ENCODE data around the gene ACOX3. TPM values are rescaled to one million over a fixed set of nuclear protein-coding genes. Genes with fewer than 3 reads are reported as not detected.

The ACOX3 gene
- total RNA-seq, 4 donors from 2014 or later: 17.3 to 36.0 (median 24.5) TPM

DNA sequence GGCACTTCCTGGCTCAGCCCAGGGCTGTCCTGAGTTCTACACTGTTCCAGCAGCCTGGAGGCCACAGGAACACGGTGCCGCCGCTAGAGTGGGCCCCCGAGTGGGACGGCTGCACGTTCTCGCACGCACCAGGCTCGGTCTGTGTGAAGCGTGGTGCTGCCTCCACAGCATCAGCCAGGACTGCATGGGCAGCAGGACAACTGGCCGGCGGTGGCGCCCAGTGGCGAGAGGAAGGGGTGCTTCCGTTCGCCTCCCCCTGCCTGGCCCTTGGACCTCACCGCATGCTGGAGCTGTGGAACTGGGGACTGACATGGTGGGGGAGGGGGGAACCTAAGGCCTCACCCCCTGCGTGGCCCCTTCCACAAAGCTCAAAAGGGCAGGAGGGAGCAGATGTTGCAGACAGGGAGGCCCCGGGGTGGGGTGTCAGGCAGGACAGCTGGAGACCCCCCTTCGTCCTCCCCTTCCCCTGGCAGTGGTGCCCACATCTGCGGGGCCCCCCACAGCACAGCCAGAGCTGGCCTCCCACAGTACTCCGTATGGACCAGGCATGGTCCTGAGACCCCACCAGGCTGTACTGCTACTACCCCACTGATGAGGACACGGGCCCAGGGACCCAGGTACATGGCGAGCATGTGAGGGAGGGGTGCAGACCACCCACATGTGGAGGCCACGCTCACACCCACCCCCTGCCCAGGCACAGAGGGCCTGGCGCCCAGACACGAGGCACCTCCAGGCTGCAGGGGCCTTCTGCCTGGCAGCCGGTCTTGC, 58.5 kb downstream of the ACOX3 start:
- H3K36me3 ChIP-seq: peaks cover 0 to 89% (median 0%) of the 10 kb centered on the region in 3 donors
- H3K4me3 ChIP-seq: no peak overlapping the region
- TF ChIP-seq EP300 (IDR thresholded peaks at IDR 0.05): no peak
- TF ChIP-seq, protein P1, sequence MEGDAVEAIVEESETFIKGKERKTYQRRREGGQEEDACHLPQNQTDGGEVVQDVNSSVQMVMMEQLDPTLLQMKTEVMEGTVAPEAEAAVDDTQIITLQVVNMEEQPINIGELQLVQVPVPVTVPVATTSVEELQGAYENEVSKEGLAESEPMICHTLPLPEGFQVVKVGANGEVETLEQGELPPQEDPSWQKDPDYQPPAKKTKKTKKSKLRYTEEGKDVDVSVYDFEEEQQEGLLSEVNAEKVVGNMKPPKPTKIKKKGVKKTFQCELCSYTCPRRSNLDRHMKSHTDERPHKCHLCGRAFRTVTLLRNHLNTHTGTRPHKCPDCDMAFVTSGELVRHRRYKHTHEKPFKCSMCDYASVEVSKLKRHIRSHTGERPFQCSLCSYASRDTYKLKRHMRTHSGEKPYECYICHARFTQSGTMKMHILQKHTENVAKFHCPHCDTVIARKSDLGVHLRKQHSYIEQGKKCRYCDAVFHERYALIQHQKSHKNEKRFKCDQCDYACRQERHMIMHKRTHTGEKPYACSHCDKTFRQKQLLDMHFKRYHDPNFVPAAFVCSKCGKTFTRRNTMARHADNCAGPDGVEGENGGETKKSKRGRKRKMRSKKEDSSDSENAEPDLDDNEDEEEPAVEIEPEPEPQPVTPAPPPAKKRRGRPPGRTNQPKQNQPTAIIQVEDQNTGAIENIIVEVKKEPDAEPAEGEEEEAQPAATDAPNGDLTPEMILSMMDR (IDR thresholded peaks at IDR 0.05): no peak
- no peak for TF ChIP-seq POLR2A (IDR thresholded peaks at IDR 0.05)
- H3K27me3 ChIP-seq: no peaks in the 10 kb centered on the region
- no peak overlapping the region for H3K27ac ChIP-seq
- 81% methylated on average over 6 to 9 of the region's 28 CpGs for WGBS, 2 donors
- no peak for DNase-seq (ENCODE audit: low spot score in 2 of 2)
- H3K4me1 ChIP-seq: peaks cover 0 to 7% (median 0%) of the 10 kb centered on the region in 4 donors
- H3K9me3 ChIP-seq: no peaks in the 10 kb centered on the region

DNA sequence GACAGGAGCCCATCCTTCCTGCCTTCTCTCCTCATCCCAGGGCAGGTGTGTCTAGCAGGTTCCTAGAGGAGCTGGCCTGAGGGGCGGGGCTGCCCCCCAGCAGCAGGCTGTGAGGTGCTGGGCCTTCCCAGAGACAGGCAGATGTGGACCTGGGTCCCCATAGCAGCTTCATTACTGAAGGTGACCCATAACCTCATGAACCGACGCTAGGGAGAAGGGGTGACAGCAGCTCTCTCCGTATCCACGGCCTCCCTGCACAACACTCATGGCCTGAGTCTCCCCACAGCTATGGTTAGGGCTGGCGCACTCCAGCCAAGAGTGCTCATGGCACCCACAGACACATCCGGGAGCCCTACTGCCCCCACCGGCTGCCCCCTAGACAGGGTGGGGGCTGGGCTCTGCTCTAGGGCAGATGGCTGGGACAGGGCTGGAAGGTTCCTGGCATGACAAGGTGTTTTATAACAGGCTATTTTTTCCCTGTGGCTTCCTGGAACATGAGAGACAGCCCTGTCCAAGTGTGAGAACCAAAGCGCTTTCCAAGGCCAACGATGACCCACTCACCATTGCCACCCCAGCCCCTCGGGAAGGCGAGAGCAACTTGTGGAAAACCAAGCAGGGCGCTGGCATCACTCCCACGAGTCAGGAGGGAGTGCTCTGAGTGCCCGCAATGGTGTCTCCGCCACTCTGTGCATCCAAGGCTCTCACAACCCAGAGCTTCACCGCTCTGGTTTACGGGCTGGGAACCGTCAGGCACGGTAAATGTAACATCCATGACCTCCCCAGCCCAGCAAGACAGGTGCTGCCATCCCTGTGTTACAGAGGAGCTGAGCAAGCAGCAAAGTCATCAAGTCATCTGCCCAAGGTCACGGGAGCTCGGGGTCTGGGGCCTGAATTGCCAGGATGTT, 59.8 kb downstream of the ACOX3 start:
- Histone ChIP-seq H3K9me3 (no peaks in the 10 kb centered on the region), H3K4me3 (no peak overlapping the region), H3K36me3 (peaks cover 0 to 85% (median 0%) of the 10 kb centered on the region in 3 donors), H3K4me1 (peaks cover 0 to 7% (median 0%) of the 10 kb centered on the region in 4 donors), H3K27ac (no peak overlapping the region), H3K27me3 (no peaks in the 10 kb centered on the region)
- no peak for TF ChIP-seq POLR2A (IDR thresholded peaks at IDR 0.05)
- TF ChIP-seq EP300 (IDR thresholded peaks at IDR 0.05): no peak
- TF ChIP-seq, protein P1 (IDR thresholded peaks at IDR 0.05): no peak
- 93 to 94% methylated on average over 11 to 22 of the region's 22 CpGs for WGBS, 2 donors
- no peak for DNase-seq (ENCODE audit: low spot score in 2 of 2)

DNA sequence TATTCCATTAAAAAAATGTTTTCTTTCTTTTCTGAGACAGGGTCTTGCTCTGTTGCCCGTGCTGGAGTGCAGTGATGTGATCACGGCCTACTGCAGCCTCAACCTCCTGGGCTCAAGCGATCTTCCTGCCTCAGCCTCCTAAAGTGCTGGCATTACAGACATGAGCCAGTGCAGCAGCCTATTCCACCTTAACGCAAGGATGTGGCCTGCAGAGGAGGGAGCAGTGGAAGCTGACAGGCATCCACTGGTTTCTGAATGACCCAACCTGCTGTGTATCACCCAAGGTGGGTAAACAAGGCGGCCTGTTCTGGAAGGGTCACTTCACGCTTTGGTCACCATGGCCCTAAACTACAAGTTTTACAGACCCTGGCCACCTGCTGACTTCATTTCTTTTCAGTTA, 60.8 kb downstream of the ACOX3 start:
- peaks cover 0 to 83% (median 0%) of the 10 kb centered on the region in 3 donors for H3K36me3 ChIP-seq

DNA sequence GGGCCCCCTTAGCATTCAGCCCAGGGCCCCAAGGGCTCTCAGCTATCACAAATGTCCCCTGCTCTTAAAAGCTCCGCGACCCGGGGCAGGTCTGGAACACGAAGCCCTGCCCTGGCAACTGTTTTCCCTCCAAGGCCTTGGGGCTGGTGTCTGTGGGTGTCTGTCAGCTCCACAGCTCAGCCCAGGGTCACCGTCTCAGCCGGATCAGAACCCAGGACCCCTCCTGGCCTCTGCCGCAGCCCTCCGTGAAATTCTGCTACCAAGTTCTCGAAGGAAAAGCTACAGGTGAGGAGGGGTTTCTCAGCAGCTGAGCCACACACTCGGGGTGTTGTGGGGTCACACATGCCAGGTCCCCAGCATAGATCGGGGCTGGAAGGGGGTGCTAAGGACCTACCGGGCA, 61.2 kb downstream of the ACOX3 start:
- no peak for DNase-seq (ENCODE audit: low spot score in 2 of 2)
- Histone ChIP-seq H3K27me3 (no peaks in the 10 kb centered on the region), H3K4me1 (peaks cover 0 to 7% (median 0%) of the 10 kb centered on the region in 4 donors), H3K4me3 (no peak overlapping the region), H3K9me3 (no peaks in the 10 kb centered on the region), H3K36me3 (peaks cover 0 to 83% (median 0%) of the 10 kb centered on the region in 3 donors), H3K27ac (no peak overlapping the region)
- 85 to 88% methylated on average over 10 to 12 of the region's 12 CpGs for WGBS, 2 donors
- TF ChIP-seq POLR2A (IDR thresholded peaks at IDR 0.05): no peak
- TF ChIP-seq, protein P1 (IDR thresholded peaks at IDR 0.05): no peak
- TF ChIP-seq EP300 (IDR thresholded peaks at IDR 0.05): no peak

More for the DNA sequence above, 60.8 kb downstream of the ACOX3 start:
- H3K4me1 ChIP-seq: peaks cover 0 to 7% (median 0%) of the 10 kb centered on the region in 4 donors
- no peaks in the 10 kb centered on the region for H3K9me3 ChIP-seq
- H3K27ac ChIP-seq: no peak overlapping the region
- no peak overlapping the region for H3K4me3 ChIP-seq
- H3K27me3 ChIP-seq: no peaks in the 10 kb centered on the region
- WGBS, 2 donors: 89 to 91% methylated on average over 6 of the region's 6 CpGs
- DNase-seq (ENCODE audit: low spot score in 2 of 2): no peak
- TF ChIP-seq EP300 (IDR thresholded peaks at IDR 0.05): no peak
- no peak for TF ChIP-seq POLR2A (IDR thresholded peaks at IDR 0.05)
- TF ChIP-seq, protein P1 (IDR thresholded peaks at IDR 0.05): no peak
